HepG2 (cell line): ENCODE data around the gene GRHL3. TPM values are rescaled to one million over a fixed set of nuclear protein-coding genes. Genes with fewer than 3 reads are reported as not detected.

ENCODE experiments used
- ATAC-seq: fragments of 200-7000 bp; cut with Tn5 transposase; 3 replicates; pipeline ENCODE4 v1.9.1; 2020; ENCODE audit warnings: mild to moderate bottlenecking, moderate library complexity
- BruUV-seq: library from RNA; stranded (reverse); fragments of 400-500 nt; replicated peaks from 2 replicates; lab custom pipeline; 2021; lab: Mats Ljungman, UMichigan
- CTCF ChIA-PET: fragments of 300-600 bp; formaldehyde crosslinking; extraction: SDS; loops from one replicate; lab custom pipeline; 2021; ENCODE audit warnings: low total read pairs, inconsistent platforms, low intra/inter-chr PET ratio; lab: Yijun Ruan, JAX
- POLR2A ChIA-PET: fragments of 350-600 bp; sonication (Branson Sonifier 250); formaldehyde crosslinking; loops from one replicate; lab custom pipeline; 2020; ENCODE audit warnings: antibody characterized with exemption, inconsistent platforms; lab: Yijun Ruan, JAX
- DNase-seq: peaks from one replicate; pipeline ENCODE4 v3.0.0-alpha.2; 2015; ENCODE audit warnings: low spot score
- FAIRE-seq: peaks from 3 replicates; lab custom pipeline; 2011; peaks lifted over from hg19 to GRCh38; lab: Jason Lieb, UNC
- H2AFZ ChIP-seq: one replicate; pipeline ENCODE4 v1.6.1; 2011; ENCODE audit warnings: low read length, inconsistent platforms
- H3K27ac ChIP-seq: fragments of 300-600 bp; 3 replicates; pipeline ENCODE4 v1.8.0; 2011; ENCODE audit warnings: mixed run types, mild to moderate bottlenecking, mixed read lengths, low read length, inconsistent platforms; ENCODE audit not compliant: insufficient read depth; ENCODE audit errors: extremely low read length
- H3K27me3 ChIP-seq, 2 experiments: fragments of 200-600 bp in 1 of 2; 2 replicates in 1 of 2; 3 replicates in 1 of 2; pipeline versions ENCODE4 v1.6.0 to v1.8.0; 2011; ENCODE audit warnings: low read length in 2 of 2, mild to moderate bottlenecking in 2 of 2, moderate library complexity in 2 of 2, inconsistent platforms in 1 of 2; ENCODE audit not compliant: insufficient read depth in 2 of 2, control insufficient read depth in 1 of 2
- H3K36me3 ChIP-seq, 2 experiments: fragments of 200-600 bp in 1 of 2; replicated peaks in 1 of 2; 2 replicates in 1 of 2; 3 replicates in 1 of 2; pipeline versions ENCODE4 v1.5.1 to v1.8.0; 2011; ENCODE audit warnings: low read length in 2 of 2, inconsistent platforms in 1 of 2; ENCODE audit not compliant: insufficient read depth in 2 of 2, control insufficient read depth in 1 of 2
- H3K4me1 ChIP-seq: 2 replicates; pipeline ENCODE4 v1.5.1; 2012; ENCODE audit warnings: low read length, inconsistent platforms; ENCODE audit not compliant: insufficient read depth
- H3K4me2 ChIP-seq: 2 replicates; pipeline ENCODE4 v1.6.0; 2011; ENCODE audit warnings: low read depth, low read length, inconsistent platforms
- H3K4me3 ChIP-seq, 3 experiments: fragments of 200-600 bp in 1 of 3; sonication (generic), shearing (Covaris generic) in 1 of 3; replicated peaks in 1 of 3; 2 replicates each; pipeline ENCODE4 v1.5.1; 2011 to 2016; ENCODE audit warnings: low read length in 3 of 3, inconsistent platforms in 2 of 3, low read depth in 2 of 3, mild to moderate bottlenecking in 2 of 3, control low read depth in 1 of 3, mixed read lengths in 1 of 3; ENCODE audit not compliant: insufficient read depth in 1 of 3
- H3K79me2 ChIP-seq: one replicate; pipeline ENCODE4 v1.6.1; 2011; ENCODE audit warnings: low read length, inconsistent platforms; ENCODE audit not compliant: insufficient read depth
- H3K9ac ChIP-seq: 2 replicates; pipeline ENCODE4 v1.6.0; 2011; ENCODE audit warnings: mild to moderate bottlenecking, low read depth, low read length, inconsistent platforms; ENCODE audit not compliant: insufficient read depth
- H3K9me3 ChIP-seq: 2 replicates; pipeline ENCODE4 v1.5.1; 2012; ENCODE audit warnings: mild to moderate bottlenecking, low read length
- H4K20me1 ChIP-seq: 2 replicates; pipeline ENCODE4 v1.6.0; 2011; ENCODE audit warnings: inconsistent platforms, mild to moderate bottlenecking, low read length, moderate library complexity; ENCODE audit not compliant: insufficient read depth
- FOXK2 ChIP-seq: fragments of 450-650 bp; IDR thresholded peaks from 2 replicates; pipeline ENCODE4 v1.6.1; 2016
- HNF1B ChIP-seq: sonication (generic); formaldehyde crosslinking; IDR thresholded peaks from 2 replicates; pipeline ENCODE4 v1.5.1; 2020; ENCODE audit warnings: mild to moderate bottlenecking, moderate library complexity, missing genetic modification reagents
- HOXA3 ChIP-seq: sonication (generic); formaldehyde crosslinking; IDR thresholded peaks from 2 replicates; pipeline ENCODE4 v1.5.0; 2020; ENCODE audit warnings: missing genetic modification reagents
- HOXA9 ChIP-seq: sonication (generic); formaldehyde crosslinking; IDR thresholded peaks from 2 replicates; pipeline ENCODE4 v1.8.1; 2022; ENCODE audit warnings: missing genetic modification reagents, mild to moderate bottlenecking, moderate library complexity, borderline replicate concordance
- MIER2 ChIP-seq: IDR thresholded peaks from 2 replicates; pipeline ENCODE4 v1.6.1; 2016; ENCODE audit warnings: missing biosample characterization, missing genetic modification reagents
- PCBP1 ChIP-seq: fragments of 200-400 bp; formaldehyde crosslinking; IDR thresholded peaks from 2 replicates; pipeline ENCODE4 v1.6.1; 2017; ENCODE audit warnings: mild to moderate bottlenecking, low read depth, low read length, borderline replicate concordance
- PHF8 ChIP-seq: sonication (generic); formaldehyde crosslinking; IDR thresholded peaks from 2 replicates; pipeline ENCODE4 v1.5.0; 2020; ENCODE audit warnings: missing genetic modification reagents
- RAD51 ChIP-seq: fragments of 450-650 bp; IDR thresholded peaks from 2 replicates; pipeline ENCODE4 v1.6.1; 2016; ENCODE audit warnings: borderline replicate concordance
- SETDB1 ChIP-seq: sonication (generic); formaldehyde crosslinking; IDR thresholded peaks from 2 replicates; pipeline ENCODE4 v1.5.1; 2020; ENCODE audit warnings: missing genetic modification reagents, mild to moderate bottlenecking, borderline replicate concordance
- STAT5B ChIP-seq: sonication (generic); formaldehyde crosslinking; IDR thresholded peaks from 2 replicates; pipeline ENCODE4 v1.4.0; 2020; ENCODE audit warnings: missing genetic modification reagents
- TBP ChIP-seq: sonication (generic); formaldehyde crosslinking; IDR thresholded peaks from 2 replicates; pipeline ENCODE4 v1.5.0; 2020; ENCODE audit warnings: missing genetic modification reagents
- ZBTB14 ChIP-seq: sonication (generic); formaldehyde crosslinking; IDR thresholded peaks from 2 replicates; pipeline ENCODE4 v1.4.0; 2020; ENCODE audit warnings: missing genetic modification reagents
- ZNF572 ChIP-seq: sonication (generic); formaldehyde crosslinking; IDR thresholded peaks from 2 replicates; pipeline ENCODE4 v1.5.1; 2020; ENCODE audit warnings: mild to moderate bottlenecking, missing genetic modification reagents
- ZNF737 ChIP-seq: sonication (generic); formaldehyde crosslinking; IDR thresholded peaks from 2 replicates; pipeline ENCODE4 v1.5.0; 2020; ENCODE audit warnings: missing genetic modification reagents, mild to moderate bottlenecking, borderline replicate concordance
- ZNF839 ChIP-seq: sonication (generic); formaldehyde crosslinking; IDR thresholded peaks from 2 replicates; pipeline ENCODE4 v1.4.0; 2020; ENCODE audit warnings: missing genetic modification reagents, mild to moderate bottlenecking, borderline replicate concordance
- ZSCAN12 ChIP-seq: sonication (generic); formaldehyde crosslinking; IDR thresholded peaks from 2 replicates; pipeline ENCODE4 v1.9.0; 2021; ENCODE audit warnings: mild to moderate bottlenecking, missing genetic modification reagents
- WGBS: methylation state at CpG from one replicate; pipeline ENCODE4 v1.1.6; 2017; ENCODE audit warnings: low lambda C conversion rate; 5-methylcytosine and 5-hydroxymethylcytosine counted together
- in situ Hi-C: cut with HindIII; loops from 2 replicates; pipeline ENCODE4 v1.10.0; 2017; ENCODE audit warnings: low pct_unique_long_range_greater_than_20kb; ENCODE audit not compliant: extremely low pct_ligation_motif_present
- intact Hi-C: fragments of 100-400 bp; cut with micrococcal nuclease; formaldehyde crosslinking; loops from one replicate; pipeline ENCODE4 v1.10.0; 2022; ENCODE audit not compliant: unreplicated experiment
- polyA plus RNA-seq, 8 experiments: library from polyadenylated mRNA; depleted of rRNA in 3 of 8; stranded (reverse) in 7 of 8; unstranded in 1 of 8; fragments of >200 nt; fragmentation: Illumina TruSeq in 4 of 8; extraction: Trizol in 4 of 8; gene quantifications; 2 replicates each; pipeline versions ENCODE4 v1.2.1 to v1.2.3, GENCODE V29; 2011 to 2016; ENCODE audit warnings: low read depth in 4 of 8, missing spikeins in 1 of 8, mixed read lengths in 1 of 8; ENCODE audit not compliant: insufficient read depth in 1 of 8
- total RNA-seq, 5 experiments: library from RNA; depleted of rRNA; stranded (reverse); fragments of >200 nt; fragmentation: Illumina TruSeq; extraction: Trizol; gene quantifications; 2 replicates each; pipeline ENCODE4 v1.2.3, GENCODE V29; 2016; ENCODE audit warnings: low read depth in 1 of 5
- TF ChIP-seq, protein P1 (sequence below): sonication (generic); formaldehyde crosslinking; IDR thresholded peaks from 2 replicates; pipeline ENCODE4 v1.4.0; 2020; ENCODE audit warnings: missing genetic modification reagents
- TF ChIP-seq, protein P2 (sequence below): IDR thresholded peaks from 2 replicates; pipeline ENCODE4 v1.6.1; 2012; ENCODE audit warnings: inconsistent platforms

Gene GRHL3
- total and polyA plus RNA-seq, 2 of the 13 experiments (the other 11 are each of a cell fraction or from before 2014, with no cell fraction given) = not detected

DNA sequence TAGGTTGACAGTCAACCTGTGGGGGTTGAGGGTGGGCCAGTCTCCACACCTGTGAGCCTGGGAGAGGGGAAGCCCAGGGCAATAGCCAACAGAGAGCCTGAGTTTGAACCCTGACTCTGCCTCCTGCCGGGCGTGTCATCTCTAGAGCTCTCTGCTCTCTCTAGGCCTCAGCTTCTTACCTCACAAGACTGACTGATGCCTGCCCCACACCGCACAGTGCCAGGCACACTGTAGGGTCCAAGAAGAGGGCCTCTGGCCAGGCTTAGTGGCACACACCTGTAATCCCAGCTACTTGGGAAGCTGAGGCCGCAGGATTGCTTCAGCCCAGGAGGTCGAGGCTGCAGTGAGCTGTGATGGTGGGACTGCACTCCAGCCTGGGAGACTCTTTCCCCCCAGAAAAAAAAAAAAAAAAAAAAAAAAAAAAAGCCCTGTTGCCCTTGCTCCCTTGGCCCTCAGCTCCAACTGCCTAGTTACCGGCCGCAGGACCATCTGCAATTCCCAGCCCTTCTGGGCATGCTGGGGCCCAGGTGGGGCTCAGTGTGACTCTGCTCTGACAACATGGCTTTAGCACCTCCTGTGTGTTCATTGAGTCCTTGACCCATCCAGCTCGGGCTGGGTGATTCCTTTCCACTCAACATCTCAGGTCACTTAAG, 25.1 kb downstream of the GRHL3 start:
- DNase-seq (no peak), FAIRE-seq (no peak), ATAC-seq (no peak)
- Histone ChIP-seq H3K9me3 (no peaks in the 10 kb centered on the region), H2AFZ (no peak overlapping the region), H3K4me2 (no peak overlapping the region), H3K4me1 (no peaks in the 10 kb centered on the region), H4K20me1 (no peaks in the 10 kb centered on the region), H3K36me3 (no peaks in the 10 kb centered on the region), H3K4me3 (no peak overlapping the region), H3K79me2 (no peaks in the 10 kb centered on the region), H3K27me3 (peaks cover 1 to 54% of the 10 kb centered on the region in 2 experiments; a peak in 4 of 5 replicates), H3K27ac (no peak overlapping the region), H3K9ac (no peak overlapping the region)
- POLR2A ChIA-PET = no interaction called here
- CTCF ChIA-PET = no interaction called here
- in situ Hi-C loops (no loop called here), intact Hi-C loops (no loop called here)
- no TSS peak for BruUV-seq
- no peak for TF ChIP-seq ZNF839
- TF ChIP-seq, protein P1, sequence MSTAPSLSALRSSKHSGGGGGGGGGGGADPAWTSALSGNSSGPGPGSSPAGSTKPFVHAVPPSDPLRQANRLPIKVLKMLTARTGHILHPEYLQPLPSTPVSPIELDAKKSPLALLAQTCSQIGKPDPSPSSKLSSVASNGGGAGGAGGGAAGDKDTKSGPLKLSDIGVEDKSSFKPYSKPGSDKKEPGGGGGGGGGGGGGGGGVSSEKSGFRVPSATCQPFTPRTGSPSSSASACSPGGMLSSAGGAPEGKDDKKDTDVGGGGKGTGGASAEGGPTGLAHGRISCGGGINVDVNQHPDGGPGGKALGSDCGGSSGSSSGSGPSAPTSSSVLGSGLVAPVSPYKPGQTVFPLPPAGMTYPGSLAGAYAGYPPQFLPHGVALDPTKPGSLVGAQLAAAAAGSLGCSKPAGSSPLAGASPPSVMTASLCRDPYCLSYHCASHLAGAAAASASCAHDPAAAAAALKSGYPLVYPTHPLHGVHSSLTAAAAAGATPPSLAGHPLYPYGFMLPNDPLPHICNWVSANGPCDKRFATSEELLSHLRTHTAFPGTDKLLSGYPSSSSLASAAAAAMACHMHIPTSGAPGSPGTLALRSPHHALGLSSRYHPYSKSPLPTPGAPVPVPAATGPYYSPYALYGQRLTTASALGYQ = no peak
- TF ChIP-seq ZSCAN12 = no peak
- no peak for TF ChIP-seq STAT5B (CRISPR knock-in tag)
- no peak for TF ChIP-seq HOXA9 (CRISPR knock-in tag)
- no peak for TF ChIP-seq RAD51
- TF ChIP-seq, protein P2, sequence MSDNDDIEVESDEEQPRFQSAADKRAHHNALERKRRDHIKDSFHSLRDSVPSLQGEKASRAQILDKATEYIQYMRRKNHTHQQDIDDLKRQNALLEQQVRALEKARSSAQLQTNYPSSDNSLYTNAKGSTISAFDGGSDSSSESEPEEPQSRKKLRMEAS = no peak
- TF ChIP-seq HOXA3 (CRISPR knock-in tag) = no peak
- TF ChIP-seq ZBTB14 = no peak
- TF ChIP-seq FOXK2 = no peak
- TF ChIP-seq PCBP1 = no peak
- no peak for TF ChIP-seq ZNF737 (CRISPR knock-in tag)
- no peak for TF ChIP-seq MIER2
- no peak for TF ChIP-seq SETDB1
- TF ChIP-seq ZNF572 (CRISPR knock-in tag) = no peak
- TF ChIP-seq TBP (CRISPR knock-in tag) = no peak
- TF ChIP-seq HNF1B = no peak
- TF ChIP-seq PHF8 (CRISPR knock-in tag) = no peak
- 31% methylated on average over 8 of the region's 8 CpGs for WGBS
